Natural killer cell treated with Interleukin-12 subunit alpha and Interleukin-12 subunit beta and Interleukin-15 and Interleukin-18, amount 100 ng/mL, for 72 hours (primary cell): ENCODE measurements around the gene PCA3. TPM values are rescaled to one million over a fixed set of nuclear protein-coding genes. Genes with fewer than 3 reads are reported as not detected.

Source experiments
- ATAC-seq, 2 donors: fragments of 150-1000 bp; cut with Tn5 transposase in 1 of 2; sonication (Bioruptor Pico), chemical (Tn5 transposase) in 1 of 2; 2 replicates each; pipeline ENCODE4 v1.10.0; 2021
- DNase-seq: peaks from one replicate; pipeline ENCODE4 v3.0.0; 2022; ENCODE audit warnings: low spot score
- H3K27ac Mint-ChIP-seq, 2 donors: 1 replicate in 1 of 2; 2 replicates in 1 of 2; pipeline ENCODE4 v1.8.0; 2022; ENCODE audit warnings: mixed read lengths in 2 of 2, mild to moderate bottlenecking in 1 of 2, moderate library complexity in 1 of 2
- H3K27me3 Mint-ChIP-seq, 2 donors: 1 replicate in 1 of 2; 2 replicates in 1 of 2; pipeline ENCODE4 v1.8.0; 2022; ENCODE audit warnings: mixed read lengths in 2 of 2
- H3K36me3 Mint-ChIP-seq: one replicate; pipeline ENCODE4 v1.8.0; 2022; ENCODE audit warnings: mixed read lengths
- H3K4me1 Mint-ChIP-seq, 2 donors: 1 replicate in 1 of 2; 2 replicates in 1 of 2; pipeline ENCODE4 v1.8.0; 2022; ENCODE audit warnings: low read depth in 2 of 2, mixed read lengths in 2 of 2, mild to moderate bottlenecking in 1 of 2
- H3K4me3 Mint-ChIP-seq: one replicate; pipeline ENCODE4 v1.8.0; 2022; ENCODE audit warnings: mixed read lengths
- H3K9me3 Mint-ChIP-seq: 2 replicates; pipeline ENCODE4 v1.8.0; 2022; ENCODE audit warnings: mixed read lengths
- total RNA-seq, 2 donors: library from RNA; stranded (reverse); gene quantifications; one replicate each; pipeline ENCODE4 v1.2.3, GENCODE V29; 2022

The PCA3 gene
- total RNA-seq, 2 donors from 2014 or later, result not detected

DNA sequence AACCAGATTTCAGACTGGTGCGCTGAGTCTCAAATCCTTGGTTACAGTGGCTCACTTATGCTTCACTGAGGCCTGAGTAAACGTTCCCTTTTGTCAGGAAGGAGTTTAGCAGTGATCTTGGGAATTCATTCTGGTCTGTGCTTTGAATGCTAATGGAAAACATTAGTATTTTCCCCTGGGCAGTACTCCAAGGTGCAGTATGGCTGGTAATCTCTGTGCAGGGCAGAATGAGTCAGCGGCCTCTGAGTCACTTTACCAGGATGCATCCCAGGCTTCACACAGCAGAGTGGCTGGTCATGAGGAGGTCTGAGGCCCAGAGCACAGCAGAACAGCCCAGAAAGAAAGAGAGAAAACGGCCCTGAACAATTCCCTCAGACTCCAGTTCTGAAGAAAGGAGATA lies 54.0 kb downstream of the PCA3 start:
- Mint-ChIP-seq H3K4me3 (no peak overlapping the region), H3K4me1 (no peaks in the 10 kb centered on the region), H3K27me3 (peaks cover 19 to 32% of the 10 kb centered on the region in 2 donors), H3K36me3 (no peaks in the 10 kb centered on the region), H3K27ac (no peak overlapping the region), H3K9me3 (no peaks in the 10 kb centered on the region)
- DNase-seq (no peak), ATAC-seq (no peak)

DNA sequence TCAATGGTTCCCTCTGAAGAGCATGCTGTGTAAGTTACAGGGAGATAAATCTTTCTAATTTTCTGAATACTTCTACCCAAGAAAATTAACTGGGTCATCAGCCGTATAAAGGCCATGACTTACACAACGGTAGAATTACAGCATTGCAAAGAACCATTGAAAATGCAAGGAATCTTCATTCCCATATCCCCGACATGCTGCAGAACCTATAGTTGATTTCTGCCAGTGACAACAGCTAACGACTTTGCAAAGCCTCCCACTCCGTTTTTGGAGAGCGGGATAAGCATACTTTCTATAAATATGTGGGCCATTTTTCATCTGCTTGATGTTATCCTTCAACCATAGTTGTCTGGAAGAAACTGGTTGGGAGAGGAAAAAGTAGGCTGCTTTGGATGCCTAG lies 56.2 kb downstream of the PCA3 start:
- H3K9me3 Mint-ChIP-seq, result no peaks in the 10 kb centered on the region
- no peak overlapping the region for H3K4me3 Mint-ChIP-seq
- no peak overlapping the region for H3K27ac Mint-ChIP-seq
- no peak for DNase-seq
- no peak for ATAC-seq
- H3K36me3 Mint-ChIP-seq, result no peaks in the 10 kb centered on the region
- H3K27me3 Mint-ChIP-seq, result peaks cover 13 to 25% of the 10 kb centered on the region in 2 donors
- H3K4me1 Mint-ChIP-seq, result no peaks in the 10 kb centered on the region

DNA sequence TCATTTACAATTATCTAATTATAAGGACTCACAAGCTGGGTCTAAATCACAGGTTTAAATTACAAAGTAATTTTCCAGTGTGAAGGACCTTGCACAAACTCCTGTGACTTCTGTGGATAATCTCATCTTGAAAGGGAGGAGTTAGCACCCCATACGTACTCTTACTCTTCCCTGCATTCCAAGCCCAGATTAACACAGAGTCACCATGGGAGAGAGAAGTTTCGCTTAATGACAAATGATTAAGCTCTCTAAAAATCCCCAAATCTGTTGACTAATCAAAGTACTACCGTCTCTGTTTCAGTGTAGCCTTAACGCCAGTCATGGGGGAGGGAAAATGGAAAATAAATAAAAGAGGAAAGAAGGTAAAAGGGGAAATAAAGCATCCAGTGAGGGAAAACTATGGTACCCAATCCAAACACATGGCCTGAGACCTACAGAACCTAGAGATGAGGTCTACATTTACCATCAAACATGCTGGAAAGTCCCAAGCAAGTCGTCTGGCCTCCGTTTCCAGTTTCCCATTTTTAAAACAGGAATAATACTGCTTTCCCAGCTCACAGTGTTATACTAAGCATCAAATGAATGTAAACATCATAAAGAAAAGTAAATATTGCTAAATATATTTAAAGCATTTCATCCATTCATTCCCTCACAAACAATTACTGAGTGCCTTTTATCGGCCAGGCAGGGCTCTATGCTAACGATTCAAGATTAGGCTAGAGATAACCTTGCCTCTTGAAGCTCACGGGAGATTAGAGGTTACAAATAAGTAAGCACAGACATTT lies 63.2 kb downstream of the PCA3 start:
- Mint-ChIP-seq H3K27ac (no peak overlapping the region), H3K4me3 (no peak overlapping the region), H3K36me3 (no peaks in the 10 kb centered on the region), H3K9me3 (no peaks in the 10 kb centered on the region), H3K27me3 (peaks cover 10 to 30% of the 10 kb centered on the region in 2 donors), H3K4me1 (no peaks in the 10 kb centered on the region)
- DNase-seq (no peak), ATAC-seq (no peak)

DNA sequence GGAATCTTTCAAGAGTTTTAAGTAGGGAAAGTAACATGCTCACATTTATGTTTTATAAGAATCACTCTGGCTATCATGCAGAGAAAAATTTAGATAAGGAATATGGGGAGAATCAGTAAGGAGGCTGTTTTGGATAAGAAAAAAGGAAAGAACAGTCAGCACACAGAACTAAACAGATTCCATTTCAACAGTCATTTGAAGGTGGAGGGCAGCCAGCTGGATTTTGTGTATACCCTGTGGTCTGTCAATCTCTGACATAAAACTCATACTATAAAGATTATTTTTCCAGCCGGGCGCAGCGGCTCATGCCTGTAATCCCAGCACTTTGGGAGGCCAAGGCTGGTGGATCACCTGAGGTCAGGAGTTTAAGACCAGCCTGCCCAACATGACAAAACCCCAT lies 64.2 kb downstream of the PCA3 start:
- Mint-ChIP-seq H3K27me3 (peaks cover 10 to 30% of the 10 kb centered on the region in 2 donors), H3K27ac (no peak overlapping the region), H3K4me1 (no peaks in the 10 kb centered on the region), H3K4me3 (no peak overlapping the region), H3K36me3 (no peaks in the 10 kb centered on the region), H3K9me3 (no peaks in the 10 kb centered on the region)
- ATAC-seq, result no peak
- no peak for DNase-seq

DNA sequence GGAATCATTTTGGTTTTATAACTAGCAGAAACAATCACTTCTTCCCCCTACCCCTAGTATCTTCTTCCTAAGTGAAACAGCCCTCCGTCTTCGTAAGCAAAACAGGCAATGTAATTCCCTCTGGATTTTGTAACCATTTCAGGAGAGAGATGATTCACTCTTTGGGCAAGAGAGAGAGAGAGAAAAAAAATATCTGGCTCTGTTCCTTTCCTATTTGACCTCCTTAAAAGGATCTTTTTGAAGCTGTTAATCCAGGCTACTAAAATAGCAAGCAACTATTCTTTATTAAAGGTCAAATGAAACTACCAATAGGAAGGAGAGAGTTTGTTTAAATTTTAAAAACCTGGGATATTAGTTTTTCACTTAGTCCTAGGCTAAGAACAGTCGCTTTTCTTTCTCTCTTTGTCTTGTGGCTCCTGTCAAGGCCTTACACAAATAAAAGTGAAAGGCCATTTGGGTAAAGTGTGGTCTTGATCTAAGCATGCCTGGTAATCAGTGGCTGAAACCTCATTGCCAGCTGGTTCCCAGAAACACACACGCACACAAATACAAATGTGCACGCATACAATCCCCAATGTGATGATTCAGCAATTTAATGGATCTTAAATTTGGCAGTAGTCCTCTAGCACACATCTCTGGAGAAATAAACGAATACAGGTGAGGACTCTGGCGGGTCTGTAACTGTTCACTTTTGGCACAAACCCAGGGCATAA lies 71.5 kb downstream of the PCA3 start:
- no peaks in the 10 kb centered on the region for H3K9me3 Mint-ChIP-seq
- H3K27me3 Mint-ChIP-seq, result peaks cover 3 to 23% of the 10 kb centered on the region in 2 donors
- no peak overlapping the region for H3K27ac Mint-ChIP-seq
- no peak for DNase-seq
- H3K4me1 Mint-ChIP-seq, result no peaks in the 10 kb centered on the region
- H3K4me3 Mint-ChIP-seq, result no peak overlapping the region
- no peaks in the 10 kb centered on the region for H3K36me3 Mint-ChIP-seq
- no peak for ATAC-seq

Other genes starting within 250 kb of the PCA3 start
- under 1 TPM; 0.45 to 0.57 TPM for gene PRUNE2, start 141.7 kb downstream of the PCA3 start, total RNA-seq